Suprapubic skin (tissue), 4 donors: ENCODE data around the gene KPNA4. TPM values are rescaled to one million over a fixed set of nuclear protein-coding genes. Genes with fewer than 3 reads are reported as not detected.

ENCODE experiments used
- DNase-seq, 2 donors: peaks; one replicate each; pipeline ENCODE4 v3.0.0-alpha.2; 2019; ENCODE audit warnings: low spot score in 2 of 2
- H3K27ac ChIP-seq: fragments of 200-600 bp; sonication (generic); one replicate; pipeline ENCODE4 v1.5.1; 2019
- H3K27me3 ChIP-seq: fragments of 200-600 bp; sonication (generic); one replicate; pipeline ENCODE4 v1.5.1; 2019
- H3K36me3 ChIP-seq: fragments of 200-600 bp; sonication (generic); one replicate; pipeline ENCODE4 v1.5.1; 2019
- H3K4me1 ChIP-seq: fragments of 200-600 bp; sonication (generic); one replicate; pipeline ENCODE4 v1.5.1; 2019
- H3K4me3 ChIP-seq: fragments of 200-600 bp; sonication (generic); one replicate; pipeline ENCODE4 v1.5.1; 2019; ENCODE audit warnings: mild to moderate bottlenecking
- H3K9me3 ChIP-seq: fragments of 200-600 bp; sonication (generic); one replicate; pipeline ENCODE4 v1.5.1; 2019
- EP300 ChIP-seq: sonication (generic); formaldehyde crosslinking; IDR thresholded peaks from one replicate; pipeline ENCODE4 v1.6.1; 2017; ENCODE audit warnings: antibody characterized with exemption
- POLR2A ChIP-seq, 2 donors: fragments of 450-650 bp; IDR thresholded peaks; one replicate each; pipeline ENCODE4 v1.6.1; 2017; ENCODE audit warnings: antibody characterized with exemption in 2 of 2, mild to moderate bottlenecking in 2 of 2, moderate library complexity in 2 of 2
- POLR2AphosphoS5 ChIP-seq, 3 donors: sonication (generic); formaldehyde crosslinking; IDR thresholded peaks; one replicate each; pipeline ENCODE4 v1.6.1; 2017; ENCODE audit warnings: antibody characterized with exemption in 3 of 3
- WGBS: methylation state at CpG from one replicate; pipeline ENCODE4 v1.1.5; 2018; 5-methylcytosine and 5-hydroxymethylcytosine counted together
- total RNA-seq, 4 donors: library from RNA; depleted of rRNA; stranded (reverse); fragments of >200 nt; gene quantifications; one replicate each; pipeline ENCODE4 v1.1.0, GENCODE V29; 2016
- TF ChIP-seq, protein P1 (sequence below), 2 donors: fragments of 200-600 bp in 1 of 2; fragments of 450-650 bp in 1 of 2; sonication (generic) in 1 of 2; IDR thresholded peaks; one replicate each; pipeline ENCODE4 v1.5.1; 2016 to 2019; ENCODE audit warnings: antibody characterized with exemption in 2 of 2, mild to moderate bottlenecking in 1 of 2, moderate library complexity in 1 of 2

Gene KPNA4
- total RNA-seq, 4 donors from 2014 or later: 23.9 to 35.0 (median 29.4) TPM

DNA sequence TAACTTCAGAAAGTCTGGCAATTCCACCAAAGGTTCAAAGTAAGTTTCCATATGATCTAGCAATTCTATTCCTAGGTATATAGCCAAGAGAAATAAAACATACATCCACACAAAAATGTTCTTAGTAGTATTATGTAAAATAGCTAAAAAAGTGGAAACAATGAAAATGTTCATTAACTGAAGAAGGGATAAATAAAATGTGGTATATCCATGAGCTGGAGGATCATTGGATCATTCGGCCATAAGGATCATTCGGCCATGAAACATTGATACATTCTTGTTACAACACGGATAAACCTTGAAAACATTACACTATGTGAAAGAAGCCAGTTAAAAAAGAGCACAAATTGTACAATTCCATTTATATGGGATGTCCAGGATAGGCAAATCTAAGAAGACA, 2.4 kb downstream of the KPNA4 start:
- Histone ChIP-seq H3K4me1 (peaks cover 55% of the 10 kb centered on the region), H3K27me3 (no peaks in the 10 kb centered on the region), H3K36me3 (no peaks in the 10 kb centered on the region), H3K9me3 (no peaks in the 10 kb centered on the region), H3K4me3 (no peak overlapping the region), H3K27ac (no peak overlapping the region)
- TF ChIP-seq POLR2AphosphoS5 (IDR thresholded peaks at IDR 0.05): no peak
- TF ChIP-seq, protein P1, sequence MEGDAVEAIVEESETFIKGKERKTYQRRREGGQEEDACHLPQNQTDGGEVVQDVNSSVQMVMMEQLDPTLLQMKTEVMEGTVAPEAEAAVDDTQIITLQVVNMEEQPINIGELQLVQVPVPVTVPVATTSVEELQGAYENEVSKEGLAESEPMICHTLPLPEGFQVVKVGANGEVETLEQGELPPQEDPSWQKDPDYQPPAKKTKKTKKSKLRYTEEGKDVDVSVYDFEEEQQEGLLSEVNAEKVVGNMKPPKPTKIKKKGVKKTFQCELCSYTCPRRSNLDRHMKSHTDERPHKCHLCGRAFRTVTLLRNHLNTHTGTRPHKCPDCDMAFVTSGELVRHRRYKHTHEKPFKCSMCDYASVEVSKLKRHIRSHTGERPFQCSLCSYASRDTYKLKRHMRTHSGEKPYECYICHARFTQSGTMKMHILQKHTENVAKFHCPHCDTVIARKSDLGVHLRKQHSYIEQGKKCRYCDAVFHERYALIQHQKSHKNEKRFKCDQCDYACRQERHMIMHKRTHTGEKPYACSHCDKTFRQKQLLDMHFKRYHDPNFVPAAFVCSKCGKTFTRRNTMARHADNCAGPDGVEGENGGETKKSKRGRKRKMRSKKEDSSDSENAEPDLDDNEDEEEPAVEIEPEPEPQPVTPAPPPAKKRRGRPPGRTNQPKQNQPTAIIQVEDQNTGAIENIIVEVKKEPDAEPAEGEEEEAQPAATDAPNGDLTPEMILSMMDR (IDR thresholded peaks at IDR 0.05): no peak
- no peak for TF ChIP-seq POLR2A (IDR thresholded peaks at IDR 0.05)
- TF ChIP-seq EP300: no peak
- DNase-seq: no peak
- 98% methylated on average over 3 of the region's 3 CpGs for WGBS

DNA sequence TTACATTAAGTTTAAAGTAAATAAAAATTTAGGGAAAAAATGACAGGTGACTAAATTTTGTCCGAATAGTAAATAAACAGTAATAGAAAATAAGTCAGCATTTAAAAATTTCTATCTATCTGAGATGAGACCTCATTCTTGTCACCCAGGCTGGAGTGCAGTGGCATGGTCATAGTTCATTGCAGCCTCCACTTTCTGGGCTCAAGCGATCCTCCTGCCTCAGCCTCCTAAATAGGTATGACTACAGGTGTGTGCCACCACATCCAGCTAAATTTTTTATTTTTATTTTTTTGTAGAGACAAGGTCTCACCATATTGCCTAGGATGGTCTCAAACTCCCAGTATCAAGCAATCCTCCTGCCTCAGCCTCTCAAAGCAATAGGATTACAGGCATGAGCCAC, 7.8 kb downstream of the KPNA4 start:
- Histone ChIP-seq H3K4me3 (no peak overlapping the region), H3K27ac (no peak overlapping the region), H3K27me3 (no peaks in the 10 kb centered on the region), H3K36me3 (no peaks in the 10 kb centered on the region), H3K4me1 (peaks cover 30% of the 10 kb centered on the region), H3K9me3 (no peaks in the 10 kb centered on the region)
- 96% methylated on average over 2 of the region's 2 CpGs for WGBS
- no peak for DNase-seq
- TF ChIP-seq, protein P1 (IDR thresholded peaks at IDR 0.05): no peak
- TF ChIP-seq POLR2A (IDR thresholded peaks at IDR 0.05) (no peak), POLR2AphosphoS5 (IDR thresholded peaks at IDR 0.05) (no peak), EP300 (no peak)

DNA sequence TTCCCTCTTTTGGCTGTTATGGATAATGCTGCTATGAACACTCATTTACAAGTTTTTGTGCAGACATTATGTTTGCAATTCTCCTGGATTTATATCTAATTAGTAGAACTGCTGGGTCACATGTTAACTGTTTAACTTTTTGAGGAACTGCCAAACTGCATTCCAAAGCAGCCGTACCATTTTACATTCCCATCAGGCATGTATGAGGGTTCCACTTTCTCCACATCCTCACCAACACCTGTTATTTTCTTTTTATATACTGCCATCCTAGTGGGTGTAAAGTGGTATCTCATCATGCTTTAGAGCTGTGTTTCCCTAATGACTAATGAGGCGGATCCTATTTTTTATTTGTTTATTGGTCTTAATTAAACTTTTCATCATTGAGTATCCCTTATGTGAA, 9.2 kb downstream of the KPNA4 start:
- no peaks in the 10 kb centered on the region for H3K36me3 ChIP-seq
- H3K4me1 ChIP-seq: peaks cover 18% of the 10 kb centered on the region
- no peaks in the 10 kb centered on the region for H3K27me3 ChIP-seq
- H3K9me3 ChIP-seq: no peaks in the 10 kb centered on the region
- DNase-seq: no peak
- WGBS: 78% methylated on average over 2 of the region's 2 CpGs
- TF ChIP-seq, protein P1 (IDR thresholded peaks at IDR 0.05): no peak
- no peak for TF ChIP-seq POLR2A (IDR thresholded peaks at IDR 0.05)
- H3K4me3 ChIP-seq: no peak overlapping the region
- H3K27ac ChIP-seq: no peak overlapping the region

DNA sequence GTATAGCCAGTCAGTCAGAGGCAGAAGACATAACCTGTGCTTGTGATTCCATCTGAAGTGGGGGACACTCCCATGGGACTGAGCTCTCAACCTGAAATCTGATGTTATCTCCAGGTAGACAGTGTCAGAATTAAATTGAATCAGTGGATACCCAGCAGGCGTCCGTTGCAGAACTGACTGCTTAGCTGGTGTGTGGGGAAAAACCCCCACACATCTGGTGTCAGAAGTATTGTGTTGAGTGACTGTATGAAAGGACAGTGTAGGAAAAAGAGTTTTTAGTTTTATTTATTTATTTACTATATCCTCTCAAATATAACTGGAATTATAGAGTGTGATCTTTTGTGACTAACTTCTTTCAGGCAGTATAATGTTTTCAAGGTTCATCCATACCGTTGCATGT, 10.4 kb downstream of the KPNA4 start:
- TF ChIP-seq EP300: no peak
- TF ChIP-seq POLR2A (IDR thresholded peaks at IDR 0.05): no peak
- TF ChIP-seq, protein P1 (IDR thresholded peaks at IDR 0.05): no peak
- TF ChIP-seq POLR2AphosphoS5 (IDR thresholded peaks at IDR 0.05): no peak
- H3K4me3 ChIP-seq: no peak overlapping the region
- H3K9me3 ChIP-seq: no peaks in the 10 kb centered on the region
- H3K27me3 ChIP-seq: no peaks in the 10 kb centered on the region
- no peaks in the 10 kb centered on the region for H3K36me3 ChIP-seq
- no peak for DNase-seq
- peaks cover 8% of the 10 kb centered on the region for H3K4me1 ChIP-seq
- WGBS: 94% methylated on average over 3 of the region's 3 CpGs
- no peak overlapping the region for H3K27ac ChIP-seq

DNA sequence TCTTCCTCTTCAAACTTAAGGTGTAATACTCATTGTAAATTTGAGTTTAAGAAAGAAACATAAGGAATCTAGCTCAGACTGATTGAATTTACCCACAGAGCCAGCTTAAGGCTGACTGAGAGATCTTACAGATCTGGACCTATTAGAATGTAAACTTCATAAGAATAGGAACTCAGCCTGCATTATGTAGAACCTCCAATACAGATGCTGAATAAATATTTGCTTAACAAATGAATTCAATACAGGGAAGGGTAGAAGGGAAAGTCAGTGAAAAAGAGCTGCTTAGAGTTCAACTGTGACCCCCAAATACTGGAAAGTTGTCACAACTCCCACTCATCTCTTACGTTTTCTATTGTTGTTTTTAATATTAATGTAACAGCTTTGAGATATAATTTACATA, 11.5 kb downstream of the KPNA4 start:
- TF ChIP-seq POLR2AphosphoS5 (IDR thresholded peaks at IDR 0.05) (no peak), EP300 (no peak), POLR2A (IDR thresholded peaks at IDR 0.05) (no peak)
- TF ChIP-seq, protein P1 (IDR thresholded peaks at IDR 0.05): no peak
- H3K27me3 ChIP-seq: no peaks in the 10 kb centered on the region
- no peak for DNase-seq
- H3K4me3 ChIP-seq: no peak overlapping the region
- no peaks in the 10 kb centered on the region for H3K36me3 ChIP-seq
- H3K9me3 ChIP-seq: no peaks in the 10 kb centered on the region
- no peak overlapping the region for H3K27ac ChIP-seq
- H3K4me1 ChIP-seq: peaks cover 6% of the 10 kb centered on the region
- 56% methylated on average over 1 of the region's 1 CpG for WGBS
